Calu3 (cell line): Measurements from ENCODE around the gene JARID2. TPM values are rescaled to one million over a fixed set of nuclear protein-coding genes. Genes with fewer than 3 reads are reported as not detected.

Experiments
- BruUV-seq: library from RNA; stranded (reverse); fragments of 400-500 nt; replicated peaks from 2 replicates; lab custom pipeline; 2021; lab: Mats Ljungman, UMichigan
- CTCF ChIA-PET: fragments of 300-600 bp; sonication (Branson Sonifier 250); formaldehyde crosslinking; loops from one replicate; lab custom pipeline; 2022; ENCODE audit warnings: antibody characterized with exemption; lab: Charles Lee
- DNase-seq: peaks from one replicate; pipeline ENCODE4 v3.0.0; 2022
- H3K27ac Mint-ChIP-seq: one replicate; pipeline ENCODE4 v1.8.0; 2022; ENCODE audit warnings: mixed read lengths; ENCODE audit not compliant: unreplicated experiment
- H3K27me3 Mint-ChIP-seq: one replicate; pipeline ENCODE4 v1.8.0; 2022; ENCODE audit warnings: mixed read lengths; ENCODE audit not compliant: unreplicated experiment
- H3K36me3 Mint-ChIP-seq: one replicate; pipeline ENCODE4 v1.8.0; 2022; ENCODE audit warnings: mild to moderate bottlenecking, moderate library complexity, mixed read lengths; ENCODE audit not compliant: insufficient read depth, unreplicated experiment
- H3K4me1 Mint-ChIP-seq: one replicate; pipeline ENCODE4 v1.8.0; 2022; ENCODE audit warnings: mild to moderate bottlenecking, low read depth, mixed read lengths; ENCODE audit not compliant: unreplicated experiment
- H3K4me3 Mint-ChIP-seq: one replicate; pipeline ENCODE4 v1.8.0; 2022; ENCODE audit warnings: mild to moderate bottlenecking, low read depth, moderate library complexity, mixed read lengths; ENCODE audit not compliant: unreplicated experiment
- H3K9me3 Mint-ChIP-seq: one replicate; pipeline ENCODE4 v1.8.0; 2022; ENCODE audit warnings: low read depth, mixed read lengths; ENCODE audit not compliant: unreplicated experiment
- CTCF ChIP-seq: fragments of 200-600 bp; IDR thresholded peaks from one replicate; pipeline ENCODE4 v1.8.0; 2022; ENCODE audit warnings: antibody characterized with exemption; ENCODE audit not compliant: unreplicated experiment
- intact Hi-C: fragments of 100-400 bp; cut with micrococcal nuclease; formaldehyde crosslinking; loops from one replicate; pipeline ENCODE4 v1.10.0; 2022; ENCODE audit not compliant: unreplicated experiment
- total RNA-seq: library from RNA; stranded (reverse); gene quantifications from 2 replicates; pipeline ENCODE4 v1.2.3, GENCODE V29; 2022

JARID2 gene
- total RNA-seq, 1 experiment from 2014 or later = 9.4 TPM

GRCh38 chr6:15369838-15370237, 124.0 kb downstream of the JARID2 start:
- no TSS peak for BruUV-seq
- H3K27ac Mint-ChIP-seq = no peak overlapping the region
- intact Hi-C loops = loop anchor here (10.0 kb wide), 1 partner anchor 125 kb away; the partner anchor contains the start of gene JARID2
- no peak overlapping the region for H3K4me3 Mint-ChIP-seq
- CTCF ChIA-PET = no interaction called here
- no peaks in the 10 kb centered on the region for H3K9me3 Mint-ChIP-seq
- no peak for DNase-seq
- no peaks in the 10 kb centered on the region for H3K27me3 Mint-ChIP-seq
- no peaks in the 10 kb centered on the region for H3K36me3 Mint-ChIP-seq
- peaks cover 24% of the 10 kb centered on the region for H3K4me1 Mint-ChIP-seq
- TF ChIP-seq CTCF = no peak

- BruUV-seq = no TSS peak
- CTCF ChIA-PET = interaction anchor here (0.7 kb wide), 1 partner anchor 305 kb away, joined by 4 read pairs; no protein-coding TSS in a partner anchor
- no peaks in the 10 kb centered on the region for H3K9me3 Mint-ChIP-seq
- no peak for TF ChIP-seq CTCF
- no peak for DNase-seq
- H3K27ac Mint-ChIP-seq = no peak overlapping the region
- no peak overlapping the region for H3K4me3 Mint-ChIP-seq
- no peaks in the 10 kb centered on the region for H3K36me3 Mint-ChIP-seq
- H3K4me1 Mint-ChIP-seq = peaks cover 18% of the 10 kb centered on the region
- intact Hi-C loops = no loop called here
- H3K27me3 Mint-ChIP-seq = no peaks in the 10 kb centered on the region
Observed at GRCh38 chr6:15370733-15371671, 125.1 kb downstream of the JARID2 start.

- intact Hi-C loops = no loop called here
- CTCF ChIA-PET = no interaction called here
- Mint-ChIP-seq H3K27me3 (no peaks in the 10 kb centered on the region), H3K4me3 (no peak overlapping the region), H3K9me3 (no peaks in the 10 kb centered on the region), H3K27ac (no peak overlapping the region), H3K4me1 (no peaks in the 10 kb centered on the region), H3K36me3 (no peaks in the 10 kb centered on the region)
- DNase-seq = no peak
- no TSS peak for BruUV-seq
- TF ChIP-seq CTCF = no peak
Observed at GRCh38 chr6:15372932-15373331, 127.1 kb downstream of the JARID2 start.

- no peaks in the 10 kb centered on the region for H3K36me3 Mint-ChIP-seq
- no peaks in the 10 kb centered on the region for H3K27me3 Mint-ChIP-seq
- CTCF ChIA-PET = no interaction called here
- H3K27ac Mint-ChIP-seq = no peak overlapping the region
- no peak for DNase-seq
- TF ChIP-seq CTCF = no peak
- H3K9me3 Mint-ChIP-seq = no peaks in the 10 kb centered on the region
- no peak overlapping the region for H3K4me3 Mint-ChIP-seq
- no TSS peak for BruUV-seq
- no peaks in the 10 kb centered on the region for H3K4me1 Mint-ChIP-seq
- intact Hi-C loops = no loop called here
Observed at GRCh38 chr6:15374119-15374518, 128.2 kb downstream of the JARID2 start.
